ENCODE data around the gene MBD5.

MBD5 gene

GRCh38 chr2:148237911-148238310, 217.0 kb downstream of the MBD5 start:
- DNase-seq: no peak

- DNase-seq: no peak
Measured at GRCh38 chr2:148238561-148238960, 217.7 kb downstream of the MBD5 start.

GRCh38 chr2:148240838-148241237, 219.9 kb downstream of the MBD5 start:
- no peak for DNase-seq

GRCh38 chr2:148244593-148245292, 223.9 kb downstream of the MBD5 start:
- no peak for DNase-seq

DNA sequence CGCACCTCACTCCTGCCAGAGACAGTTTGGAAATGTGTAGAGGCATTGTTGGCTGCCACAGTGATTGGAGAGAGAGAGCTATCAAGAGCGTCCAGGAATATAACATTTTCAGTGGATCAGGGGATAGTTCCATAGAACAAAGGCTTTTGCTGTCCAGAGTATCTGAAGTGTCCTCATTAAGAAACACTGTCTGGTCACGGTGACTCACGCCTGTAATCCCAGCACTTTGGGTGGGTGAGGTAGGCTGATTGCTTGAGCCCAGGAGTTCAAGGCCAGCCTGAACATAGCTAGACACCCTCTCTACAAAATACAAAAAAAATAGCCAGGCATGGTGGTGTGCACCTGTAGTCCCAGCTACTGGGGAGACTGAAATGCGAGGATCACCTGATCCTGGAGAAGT, 231.1 kb downstream of the MBD5 start:
- DNase-seq: no peak

GRCh38 chr2:148252646-148253045, 231.8 kb downstream of the MBD5 start:
- DNase-seq: no peak

DNA sequence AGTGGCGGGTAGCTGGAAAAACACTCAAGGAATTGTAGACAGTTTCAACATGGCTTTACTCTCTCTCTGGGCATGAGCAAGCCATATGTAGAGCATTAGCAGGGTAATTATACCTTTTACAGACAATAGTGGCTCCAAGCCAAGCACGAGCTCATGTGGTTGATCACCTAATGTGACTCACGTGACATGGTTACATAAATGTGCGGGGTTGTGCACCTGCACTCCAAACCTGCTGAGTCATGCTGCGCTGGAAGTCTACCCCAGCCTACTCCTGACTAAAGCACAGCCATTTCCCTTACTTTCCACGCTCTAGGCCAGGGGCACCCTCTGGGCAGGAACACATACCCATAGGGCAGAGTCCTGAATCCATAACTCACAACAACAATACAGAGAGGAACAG, 232.8 kb downstream of the MBD5 start:
- no peak for DNase-seq

- no peak for DNase-seq
Measured at GRCh38 chr2:148255929-148256328, 235.0 kb downstream of the MBD5 start.

GRCh38 chr2:148257276-148257675, 236.4 kb downstream of the MBD5 start:
- no peak for DNase-seq

DNA sequence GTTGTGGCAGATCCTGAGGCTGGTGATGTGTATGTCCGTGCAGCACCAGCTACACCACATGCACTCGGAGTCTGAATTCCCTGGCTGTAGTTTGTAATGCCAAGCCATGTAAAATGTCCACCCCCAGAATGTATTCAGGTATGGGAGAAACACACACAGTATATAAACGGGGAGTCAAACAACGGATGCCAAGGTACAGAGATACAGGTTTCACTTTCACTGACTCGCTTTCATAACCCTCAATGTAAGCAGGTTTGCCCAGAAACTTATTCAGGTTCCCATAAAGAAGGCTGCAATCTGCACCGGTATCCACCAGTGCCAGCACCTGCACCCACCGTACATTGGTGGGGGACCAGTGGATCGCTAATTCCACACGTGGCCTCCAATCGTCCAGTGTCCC, 237.2 kb downstream of the MBD5 start:
- no peak for DNase-seq

DNA sequence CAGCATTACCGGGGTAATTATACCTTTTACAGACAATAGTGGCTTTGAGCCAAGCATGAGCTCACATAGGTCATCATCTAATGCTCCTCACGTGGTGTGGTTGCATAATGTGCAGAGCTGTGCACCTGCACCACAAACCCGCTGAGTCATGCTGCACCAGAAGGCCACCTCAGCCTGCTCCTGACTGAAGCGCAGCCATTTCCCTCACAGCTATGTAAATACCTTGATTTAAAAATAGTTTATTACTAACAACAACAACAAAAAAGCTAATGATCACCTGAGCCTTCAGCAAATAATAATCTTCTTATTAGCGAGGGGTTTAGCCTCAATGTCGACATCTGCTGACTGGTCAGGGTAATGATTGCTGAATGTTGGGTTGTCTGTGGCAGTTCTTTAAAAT, 238.8 kb downstream of the MBD5 start:
- DNase-seq: no peak

DNA sequence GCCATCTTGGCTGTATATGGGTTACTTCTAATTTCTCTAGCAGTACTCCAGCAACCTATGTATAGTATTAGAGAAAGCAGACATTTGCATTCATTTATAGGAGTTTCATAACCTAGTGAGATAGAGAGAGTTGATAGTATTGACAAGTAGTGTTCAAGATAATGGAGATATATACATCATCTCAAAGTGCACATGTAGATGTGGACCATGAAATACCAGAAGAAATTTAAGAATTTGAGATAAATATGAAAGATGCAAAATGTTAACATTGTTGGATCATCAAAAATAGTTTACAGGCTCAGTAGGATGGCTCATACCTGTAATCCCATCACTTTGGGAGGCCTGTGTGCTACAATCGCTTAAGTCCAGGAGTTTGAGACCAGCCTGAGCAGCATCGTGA, 243.0 kb downstream of the MBD5 start:
- no peak for DNase-seq

GRCh38 chr2:148273158-148273691, 252.3 kb downstream of the MBD5 start:
- no peak for DNase-seq

DNA sequence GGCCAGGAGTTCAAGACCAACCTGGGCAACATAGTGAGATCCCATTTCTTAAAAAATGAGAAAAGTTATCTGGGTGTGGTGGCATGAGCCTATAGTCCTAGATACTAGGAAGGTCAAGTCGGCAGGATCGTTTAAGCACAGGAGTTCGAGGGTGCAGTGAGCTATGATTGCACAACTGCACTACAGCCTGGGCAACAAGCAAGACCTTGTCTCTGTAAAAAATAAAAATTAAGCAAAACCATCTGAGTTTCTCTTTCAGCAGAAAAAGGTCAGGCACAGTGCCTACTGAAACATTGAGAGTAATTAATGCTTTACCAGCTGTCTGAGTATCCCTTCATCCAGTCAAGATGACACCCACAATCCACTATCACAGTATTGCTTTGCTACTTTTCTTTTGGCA, 258.3 kb downstream of the MBD5 start:
- no peak for DNase-seq

GRCh38 chr2:148282201-148282600, 261.3 kb downstream of the MBD5 start:
- DNase-seq: no peak

GRCh38 chr2:148292431-148292830, 271.5 kb downstream of the MBD5 start:
- no peak for DNase-seq

DNA sequence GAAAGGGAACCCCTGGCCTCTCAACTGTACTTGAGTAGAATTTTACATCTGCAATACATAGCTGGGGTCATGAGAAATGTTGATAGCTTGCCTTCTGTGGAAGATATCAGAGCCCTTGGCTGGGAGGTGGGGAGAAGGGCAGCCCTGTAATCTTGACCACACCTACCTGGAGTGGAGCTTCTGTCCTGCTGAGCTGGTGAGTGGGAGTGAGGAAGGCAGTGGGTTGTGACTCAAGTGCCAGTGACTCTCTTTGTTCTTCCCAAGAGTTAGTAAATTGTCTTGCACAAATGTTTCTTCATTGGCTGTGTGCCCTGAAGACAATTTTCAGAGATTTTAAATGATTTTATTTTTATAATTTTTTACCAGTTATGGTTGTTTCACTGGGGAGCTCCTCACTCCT, 277.3 kb downstream of the MBD5 start:
- no peak for DNase-seq

GRCh38 chr2:148299616-148300015, 278.7 kb downstream of the MBD5 start:
- DNase-seq: no peak

DNA sequence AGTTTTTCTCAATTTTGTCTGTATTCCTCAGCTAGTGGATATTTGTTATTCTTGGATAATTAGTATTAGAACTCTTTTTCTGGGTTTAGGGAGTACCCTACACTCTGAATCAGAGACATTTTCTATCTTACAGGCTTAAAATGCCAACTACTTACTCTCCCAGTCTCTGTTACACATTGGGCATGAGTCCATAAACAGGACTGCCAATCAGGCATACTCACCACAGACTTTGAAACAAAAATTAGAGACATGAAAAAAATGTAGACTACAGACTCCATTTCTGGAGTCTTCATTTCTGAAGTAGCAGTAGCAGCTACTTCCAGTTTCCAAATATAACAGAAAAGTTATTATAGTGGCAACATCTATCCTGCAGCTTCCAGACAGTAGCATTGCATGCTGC, 279.7 kb downstream of the MBD5 start:
- DNase-seq: no peak

GRCh38 chr2:148301362-148301761, 280.5 kb downstream of the MBD5 start:
- DNase-seq: no peak

DNA sequence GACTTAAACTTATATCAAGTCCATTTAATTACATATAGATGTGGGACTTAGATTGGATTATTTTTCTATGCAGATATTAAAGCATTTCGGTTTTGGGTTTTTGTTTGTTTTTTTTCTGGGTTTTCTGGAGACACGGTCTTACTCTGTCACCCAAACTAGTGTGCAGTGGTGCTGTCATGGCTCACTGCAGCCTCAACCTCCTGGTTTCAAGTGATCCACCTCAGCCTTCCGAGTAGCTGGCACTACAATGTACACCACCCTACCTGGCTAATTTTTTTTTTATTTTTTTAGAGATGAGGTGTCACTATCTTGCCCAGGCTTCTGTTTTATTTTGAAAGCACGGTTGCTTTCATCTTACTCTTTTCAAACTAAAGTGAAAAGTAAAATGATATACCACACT, 281.6 kb downstream of the MBD5 start:
- DNase-seq: no peak

DNA sequence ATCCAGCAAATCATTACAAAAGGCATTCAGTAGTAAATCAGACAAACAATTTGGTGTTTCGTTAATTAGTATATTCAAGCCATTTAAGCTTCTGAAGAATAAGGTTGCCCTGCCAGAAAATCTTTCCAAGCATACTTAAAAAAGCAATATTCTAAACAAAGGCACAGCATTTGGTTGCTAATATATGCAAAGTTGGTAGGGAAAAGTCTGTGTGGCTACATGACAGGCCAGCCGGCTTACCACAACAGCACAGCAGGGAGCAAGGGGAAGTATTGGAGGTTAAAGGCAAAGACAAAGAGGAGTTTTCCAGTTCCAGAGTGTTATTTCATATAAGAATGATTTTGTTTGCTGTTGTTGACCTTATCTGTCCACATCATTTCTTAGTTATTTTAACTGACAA, 282.3 kb downstream of the MBD5 start:
- no peak for DNase-seq

- no peak for DNase-seq
Measured at GRCh38 chr2:148305476-148305875, 284.6 kb downstream of the MBD5 start.

DNA sequence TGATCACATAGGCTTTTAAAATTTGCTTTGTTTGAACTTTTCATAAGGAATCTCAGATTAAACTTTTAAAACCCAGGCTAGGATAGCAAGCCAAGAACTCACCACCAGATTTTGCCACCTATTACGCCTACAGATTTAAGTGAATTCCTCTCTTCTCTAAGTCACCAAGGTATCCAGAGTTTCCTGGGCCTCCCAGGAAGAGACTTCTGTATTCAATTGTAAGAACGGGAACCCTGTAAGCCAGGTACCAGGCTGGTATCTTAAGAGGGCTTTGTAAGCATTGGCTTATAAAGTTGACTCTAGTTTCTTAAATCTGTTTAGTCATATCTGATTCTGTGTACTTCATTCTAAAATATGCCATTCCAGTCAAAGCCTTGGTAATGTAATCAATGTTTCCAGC, 285.1 kb downstream of the MBD5 start:
- DNase-seq: no peak

DNA sequence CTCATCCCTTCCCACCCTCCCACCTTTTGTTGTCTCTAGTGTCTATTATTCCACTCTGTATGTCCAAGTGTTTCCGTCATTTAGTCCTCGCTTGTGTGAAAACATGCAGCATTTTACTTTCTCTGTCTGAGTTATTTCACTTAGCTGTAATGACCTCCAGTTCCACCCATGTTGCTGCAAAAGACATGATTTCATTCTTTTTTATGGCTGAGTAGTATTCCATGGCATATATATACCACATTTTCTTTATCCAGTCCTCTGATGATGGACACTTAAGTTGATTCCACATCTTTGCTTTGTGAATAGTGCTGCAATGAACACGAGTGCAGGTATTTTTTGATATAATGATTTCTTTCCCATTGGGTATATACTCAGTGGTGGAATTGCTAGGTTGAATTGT, 296.7 kb downstream of the MBD5 start:
- no peak for DNase-seq

All from NCI-H1105 (cell line).